ENCODE data around the gene TMSB4X. TPM values are rescaled to one million over a fixed set of nuclear protein-coding genes. Genes with fewer than 3 reads are reported as not detected.
"Not testable (repeated sequence)": the region's sequence is repeated elsewhere in the genome, so short reads cannot be mapped to it uniquely, and the experiment has no call there.

Gene TMSB4X
- total and polyA plus RNA-seq, 2 of the 13 experiments (the other 11 are each of a cell fraction or from before 2014, with no cell fraction given) = 10.5 to 29.6 TPM

DNA sequence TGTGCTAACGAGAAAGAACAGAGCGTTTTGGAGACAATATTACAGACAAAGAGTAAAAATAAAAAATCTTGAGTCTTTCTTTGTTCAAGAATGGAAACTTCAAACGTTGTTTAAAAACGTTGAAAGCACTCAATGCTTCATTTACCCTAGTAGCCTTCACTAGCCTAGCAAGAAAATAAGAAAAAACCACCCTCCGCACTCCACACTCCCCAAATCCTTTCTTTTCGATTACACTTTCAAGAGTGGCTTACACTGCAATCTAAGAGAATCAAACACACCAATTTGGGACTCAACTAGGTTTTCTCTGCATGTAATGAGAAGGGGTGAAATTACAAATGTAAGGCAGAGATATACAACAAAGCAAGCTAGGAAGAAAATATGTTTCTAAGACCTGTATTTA, 4.7 kb downstream of the TMSB4X start (continued):
- no peak for TF ChIP-seq FOXO4 (CRISPR knock-in tag; conservative IDR thresholded peaks at IDR 0.05)
- no peak for TF ChIP-seq RFX5 (IDR thresholded peaks at IDR 0.05; ENCODE audit: low read depth, low read length)
- TF ChIP-seq ZBTB44 (CRISPR knock-in tag; IDR thresholded peaks at IDR 0.05) = no peak
- TF ChIP-seq ZBTB7B (CRISPR knock-in tag; IDR thresholded peaks at IDR 0.05) = no peak
- no peak for TF ChIP-seq ZMYM4 (CRISPR knock-in tag; IDR thresholded peaks at IDR 0.05)
- TF ChIP-seq, protein P1, sequence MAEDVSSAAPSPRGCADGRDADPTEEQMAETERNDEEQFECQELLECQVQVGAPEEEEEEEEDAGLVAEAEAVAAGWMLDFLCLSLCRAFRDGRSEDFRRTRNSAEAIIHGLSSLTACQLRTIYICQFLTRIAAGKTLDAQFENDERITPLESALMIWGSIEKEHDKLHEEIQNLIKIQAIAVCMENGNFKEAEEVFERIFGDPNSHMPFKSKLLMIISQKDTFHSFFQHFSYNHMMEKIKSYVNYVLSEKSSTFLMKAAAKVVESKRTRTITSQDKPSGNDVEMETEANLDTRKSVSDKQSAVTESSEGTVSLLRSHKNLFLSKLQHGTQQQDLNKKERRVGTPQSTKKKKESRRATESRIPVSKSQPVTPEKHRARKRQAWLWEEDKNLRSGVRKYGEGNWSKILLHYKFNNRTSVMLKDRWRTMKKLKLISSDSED (CRISPR knock-in tag; IDR thresholded peaks at IDR 0.05) = no peak
- TF ChIP-seq DMTF1 (CRISPR knock-in tag; IDR thresholded peaks at IDR 0.05) = no peak
- TF ChIP-seq NRL (CRISPR knock-in tag; IDR thresholded peaks at IDR 0.05; ENCODE audit: borderline replicate concordance) = no peak

DNA sequence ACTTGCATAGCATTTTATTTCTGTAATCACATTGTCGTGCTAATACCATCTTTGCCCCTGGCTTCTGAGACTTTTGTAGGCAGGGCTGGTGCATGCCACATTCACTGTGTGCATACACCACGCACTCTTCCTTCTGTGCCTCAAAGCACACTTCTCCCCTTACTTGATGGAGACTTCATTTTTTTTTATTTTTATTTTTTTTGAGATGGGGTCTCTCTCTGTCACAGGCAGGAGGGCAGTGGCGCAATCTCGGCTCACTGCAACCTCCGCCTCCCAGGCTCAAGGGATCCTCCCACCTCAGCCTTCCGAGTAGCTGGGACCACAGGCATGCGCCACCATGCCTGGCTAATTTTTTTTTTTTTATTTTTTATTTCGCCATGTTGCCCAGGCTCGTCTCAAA, 5.1 kb downstream of the TMSB4X start:
- H3K4me1 ChIP-seq (ENCODE audit: insufficient read depth, low read length); POLR2A ChIA-PET; in situ Hi-C loops (cut with HindIII; ENCODE audit: extremely low pct_ligation_motif_present, low pct_unique_long_range_greater_than_20kb); H3K9me3 ChIP-seq (ENCODE audit: low read length); H3K79me2 ChIP-seq (ENCODE audit: insufficient read depth, low read length); H4K20me1 ChIP-seq (ENCODE audit: insufficient read depth, low read length); H3K9ac ChIP-seq (ENCODE audit: insufficient read depth, low read depth, low read length); FAIRE-seq; H3K4me2 ChIP-seq (ENCODE audit: low read depth, low read length); H3K4me3 ChIP-seq (replicated peaks in 1 of 3; ENCODE audit: insufficient read depth in 1 of 3, low read depth in 2 of 3, low read length in 3 of 3); H3K27me3 ChIP-seq (ENCODE audit: control insufficient read depth in 1 of 2, insufficient read depth in 2 of 2, low read length in 2 of 2); CTCF ChIA-PET (ENCODE audit: low intra/inter-chr PET ratio, low total read pairs); H3K36me3 ChIP-seq (replicated peaks in 1 of 2; ENCODE audit: control insufficient read depth in 1 of 2, insufficient read depth in 2 of 2, low read length in 2 of 2); BruUV-seq (replicated peaks); intact Hi-C loops (cut with micrococcal nuclease; ENCODE audit: unreplicated experiment); H3K27ac ChIP-seq (ENCODE audit: extremely low read length, insufficient read depth, low read length); ATAC-seq; DNase-seq (ENCODE audit: low spot score); H2AFZ ChIP-seq (ENCODE audit: low read length): not testable (repeated sequence)
- 74% methylated on average over 9 of the region's 9 CpGs for WGBS (ENCODE audit: low lambda C conversion rate)
